Cortex of kidney (tissue), 1 donor: ENCODE data around the gene OR1C1.
"Not testable (repeated sequence)": the region's sequence is repeated elsewhere in the genome, so short reads cannot be mapped to it uniquely, and the experiment has no call there.

Experiments used
- DNase-seq: peaks from one replicate; lab custom pipeline; 2025; lab: John Stamatoyannopoulos, UW

OR1C1 gene, protein sequence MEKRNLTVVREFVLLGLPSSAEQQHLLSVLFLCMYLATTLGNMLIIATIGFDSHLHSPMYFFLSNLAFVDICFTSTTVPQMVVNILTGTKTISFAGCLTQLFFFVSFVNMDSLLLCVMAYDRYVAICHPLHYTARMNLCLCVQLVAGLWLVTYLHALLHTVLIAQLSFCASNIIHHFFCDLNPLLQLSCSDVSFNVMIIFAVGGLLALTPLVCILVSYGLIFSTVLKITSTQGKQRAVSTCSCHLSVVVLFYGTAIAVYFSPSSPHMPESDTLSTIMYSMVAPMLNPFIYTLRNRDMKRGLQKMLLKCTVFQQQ

DNA sequence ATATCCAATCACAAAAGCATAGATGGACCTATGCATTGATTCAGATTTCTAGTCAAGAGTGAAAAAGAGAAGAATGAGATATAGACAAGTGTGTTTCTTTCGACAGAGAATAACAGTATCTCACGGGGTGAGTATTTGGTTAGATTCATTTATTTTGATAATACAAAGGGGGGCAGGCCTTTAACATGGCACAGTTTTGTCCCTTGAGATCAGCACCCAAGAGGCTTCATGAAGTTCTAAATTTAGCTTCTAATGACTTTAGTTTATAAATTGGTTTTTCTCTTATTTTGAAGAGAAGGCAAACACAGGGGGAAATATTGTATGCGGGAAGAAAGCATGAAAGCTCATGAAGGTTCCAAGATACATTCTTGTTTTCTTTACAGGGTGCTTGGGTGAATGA, at the start of gene OR1C1:
Gene OR1C1, minus strand, starts transcription at position 101 of the 400 bp plus-strand sequence. CDS start 2,150 bp downstream, outside the sequence.
- no peak for DNase-seq

DNA sequence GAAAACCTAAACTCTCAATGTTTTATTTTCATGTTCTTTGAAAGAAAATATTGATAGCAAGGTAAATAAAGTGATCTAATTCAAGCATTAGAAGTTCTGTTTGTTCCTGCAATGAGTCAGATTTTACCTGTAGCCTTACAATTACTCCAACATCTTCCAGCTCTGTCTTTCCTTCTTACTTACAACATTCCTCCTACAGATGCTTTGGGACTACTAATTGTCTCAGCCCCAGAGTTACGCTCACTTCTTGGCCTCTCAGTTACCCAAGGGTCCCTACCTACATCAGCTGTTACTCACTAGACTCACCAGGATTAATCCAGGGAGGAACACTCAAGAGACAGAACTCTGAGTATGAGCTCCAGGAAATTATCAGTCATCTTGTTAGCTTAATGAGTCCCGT, 37.2 kb upstream of the OR1C1 start:
- no peak for DNase-seq

GRCh38 chr1:247769603-247770002, 9.2 kb upstream of the OR1C1 start:
- DNase-seq: no peak

GRCh38 chr1:247754311-247754710, 6.0 kb downstream of the OR1C1 start:
- DNase-seq: not testable (repeated sequence)

DNA sequence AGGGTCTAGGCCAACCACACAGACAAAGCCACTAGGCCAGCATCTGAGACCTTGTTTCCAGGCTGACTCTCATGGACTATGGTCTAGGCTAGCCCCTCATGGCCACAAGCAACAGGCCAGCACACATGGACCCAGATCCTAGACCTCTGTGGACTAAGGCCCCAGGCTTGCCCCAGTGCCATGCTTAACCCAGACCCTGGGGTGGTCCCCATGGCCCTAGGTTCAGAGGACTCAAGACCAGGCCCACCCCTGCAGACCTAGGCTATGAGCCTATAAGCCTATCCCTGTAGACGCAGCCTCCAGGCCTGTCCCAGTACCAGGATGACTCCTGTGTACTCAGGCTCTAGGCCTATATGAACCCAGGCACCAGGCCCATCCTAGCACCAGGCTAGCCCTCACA, 10.5 kb downstream of the OR1C1 start:
- DNase-seq: no peak

- no peak for DNase-seq
Observed at GRCh38 chr1:247748041-247748440, 12.3 kb downstream of the OR1C1 start, which contains the start of gene OR14A2. OR14A2 (minus strand) TSS chr1:247748141.

DNA sequence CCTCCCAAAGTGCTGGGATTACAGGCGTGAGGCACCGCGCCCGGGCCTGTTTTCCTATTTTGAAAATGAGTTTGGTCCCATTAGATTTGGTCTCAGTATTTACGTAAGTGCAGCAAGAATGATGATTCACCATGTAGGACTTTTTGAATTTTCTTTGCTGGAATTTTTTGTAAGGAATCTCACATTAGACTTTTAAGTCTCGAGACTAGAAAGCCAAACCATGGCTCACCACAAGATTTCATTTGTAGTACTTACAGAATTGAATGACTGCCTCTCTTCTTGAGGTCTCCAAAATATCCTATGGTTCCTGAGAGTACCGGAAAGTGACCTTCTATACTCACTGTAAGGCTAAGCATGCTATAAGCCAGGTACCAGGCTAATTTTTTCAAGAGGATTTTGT, 12.7 kb downstream of the OR1C1 start:
- no peak for DNase-seq

GRCh38 chr1:247746391-247746935, 13.9 kb downstream of the OR1C1 start:
- no peak for DNase-seq

- DNase-seq: not testable (repeated sequence)
Observed at GRCh38 chr1:247742215-247742760, 18.1 kb downstream of the OR1C1 start.

DNA sequence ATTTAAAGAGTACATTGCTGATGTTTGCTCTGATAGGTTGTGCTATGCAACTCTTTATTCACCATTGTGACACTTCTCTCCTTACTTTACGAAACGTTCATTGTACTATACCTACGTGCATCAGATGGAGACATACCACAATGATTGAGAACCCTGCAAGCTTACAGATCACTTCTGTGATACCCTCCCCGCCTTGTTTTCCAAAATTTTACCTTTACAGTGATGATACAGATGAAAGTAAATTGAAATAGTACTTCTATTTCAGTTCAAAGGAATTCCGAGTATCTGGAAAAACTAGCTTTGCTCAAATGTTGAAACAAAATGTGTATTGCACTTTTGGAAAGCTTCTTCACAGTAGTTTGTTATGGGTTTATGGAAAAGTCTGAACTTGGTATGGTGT, 18.6 kb downstream of the OR1C1 start:
- no peak for DNase-seq

DNA sequence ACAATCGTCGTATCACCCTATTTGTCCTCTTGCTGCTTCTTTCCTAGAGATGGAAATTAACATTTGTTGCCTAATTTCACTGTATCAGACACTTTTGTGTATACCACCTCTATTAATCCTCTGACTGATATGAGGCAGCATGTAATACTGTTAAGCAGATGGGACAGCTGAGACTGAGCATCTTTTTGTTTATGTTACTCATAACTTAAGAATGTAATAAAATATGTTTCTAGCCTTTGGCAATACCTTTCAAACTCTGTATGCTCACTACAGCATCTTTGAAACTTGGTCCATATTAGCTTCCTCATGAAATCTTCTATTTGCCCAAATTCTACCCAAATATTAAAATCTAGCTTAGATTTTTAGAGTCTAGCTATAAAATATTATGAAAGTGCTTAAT, 19.6 kb downstream of the OR1C1 start:
- no peak for DNase-seq

DNA sequence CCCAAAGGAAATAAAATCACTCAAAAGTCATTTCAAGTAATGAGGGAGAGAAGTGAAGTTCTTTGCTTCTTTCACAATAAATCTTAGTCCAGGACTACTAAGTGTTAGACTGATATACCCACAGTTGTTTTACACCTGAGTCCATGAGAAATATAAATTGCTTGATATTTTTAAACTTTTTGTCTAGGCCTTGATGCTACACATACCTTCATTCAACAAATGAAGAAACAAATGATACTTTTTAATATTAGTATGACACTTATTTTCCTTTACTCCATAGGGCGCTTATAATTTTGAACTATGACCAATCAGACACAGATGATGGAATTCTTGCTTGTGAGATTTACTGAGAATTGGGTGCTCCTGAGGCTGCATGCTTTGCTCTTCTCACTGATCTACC, 22.0 kb downstream of the OR1C1 start, which contains the start of gene OR14K1:
Gene OR14K1, plus strand, starts transcription at position 301 of the 400 bp plus-strand sequence. Its CDS starts 0 bp downstream, at position 301.
- DNase-seq: no peak

- no peak for DNase-seq
Observed at GRCh38 chr1:247721222-247721621, 39.1 kb downstream of the OR1C1 start.

DNA sequence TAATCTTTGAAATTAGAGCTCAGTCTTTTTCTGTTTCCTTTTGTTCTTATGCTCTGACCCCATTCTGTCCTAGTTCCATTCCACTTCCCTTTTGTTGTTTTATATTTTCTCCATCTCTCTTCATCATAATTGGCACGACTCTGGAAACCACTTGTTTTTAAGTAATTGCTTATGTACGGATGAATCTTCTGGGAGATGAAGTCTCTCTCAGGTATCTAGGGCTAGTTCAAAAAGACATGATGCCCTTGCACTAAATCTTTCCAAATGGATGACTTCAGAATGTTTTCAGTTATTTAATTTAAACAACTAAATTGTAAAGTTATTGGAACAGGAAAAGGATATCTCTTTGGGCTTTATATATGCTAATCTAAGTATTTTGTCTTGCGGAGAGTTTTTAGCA, 43.8 kb downstream of the OR1C1 start, which contains the start of gene OR6F1:
Gene OR6F1, minus strand, starts transcription at position 101 of the 400 bp plus-strand sequence. CDS start 3,891 bp downstream, outside the sequence.
- DNase-seq: no peak

DNA sequence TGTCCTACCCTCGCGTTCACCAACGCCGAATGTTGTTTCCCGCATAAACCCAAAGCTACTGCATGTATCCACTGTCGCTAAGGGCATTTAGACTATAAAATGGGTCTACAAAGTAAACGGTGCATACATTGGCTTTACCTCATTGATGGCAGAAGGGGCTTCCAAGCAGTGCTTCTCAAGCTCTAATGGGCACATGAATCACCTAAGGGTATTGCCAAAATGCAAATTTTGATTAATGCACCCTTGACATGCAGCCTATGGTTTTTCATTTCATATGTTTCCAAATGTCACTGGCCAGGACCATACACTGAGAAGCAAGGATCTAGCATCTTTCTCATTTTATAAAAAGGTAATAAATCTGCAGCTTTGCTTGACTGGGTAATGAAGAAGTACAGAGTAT, 46.6 kb downstream of the OR1C1 start:
- no peak for DNase-seq

DNA sequence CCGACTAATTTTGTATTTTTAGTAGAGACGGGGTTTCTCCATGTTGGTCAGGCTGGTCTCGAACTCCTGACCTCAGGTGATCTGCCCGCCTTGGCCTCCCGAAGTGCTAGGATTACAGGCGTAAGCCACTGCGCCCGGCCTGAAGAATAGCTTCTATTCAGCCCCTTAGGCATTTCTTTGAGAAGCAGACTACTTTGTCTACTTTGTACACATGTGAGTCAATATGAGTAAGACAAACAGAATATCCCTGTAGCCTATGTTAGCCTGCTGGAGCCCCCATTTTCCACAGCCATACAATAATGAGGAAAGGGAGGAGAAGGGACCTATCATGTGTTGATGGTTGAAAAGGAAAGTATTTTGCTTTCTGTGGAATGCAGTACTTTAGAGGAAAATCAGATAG, 49.7 kb downstream of the OR1C1 start:
- DNase-seq: not testable (repeated sequence)
